Brain microvascular endothelial cell (primary cell): ENCODE data around the gene ZFHX2.

Source experiments
- DNase-seq: peaks from one replicate; pipeline ENCODE4 v3.0.0-alpha.2; 2020
- H3K27ac ChIP-seq: fragments of 250-450 bp; sonication (Bioruptor Pico); 2 replicates; pipeline ENCODE4 v1.5.1; 2020; ENCODE audit warnings: mild to moderate bottlenecking, moderate library complexity
- H3K27me3 ChIP-seq: fragments of 250-450 bp; sonication (Bioruptor Pico); replicated peaks from 2 replicates; pipeline ENCODE4 v1.5.1; 2020; ENCODE audit warnings: mild to moderate bottlenecking
- H3K36me3 ChIP-seq: fragments of 250-450 bp; sonication (Bioruptor Pico); replicated peaks from 2 replicates; pipeline ENCODE4 v1.5.1; 2020; ENCODE audit warnings: mild to moderate bottlenecking
- H3K4me3 ChIP-seq: 2 replicates; pipeline ENCODE4 v1.5.1; 2011; ENCODE audit warnings: low read depth, mild to moderate bottlenecking, control low read depth, low read length, moderate library complexity
- in situ Hi-C: cut with HindIII; loops from 2 replicates; pipeline ENCODE4 v1.10.0; 2017; ENCODE audit warnings: low sequenced_read_pairs, low pct_ligation_motif_present
- TF ChIP-seq, protein P1 (sequence below): IDR thresholded peaks from 2 replicates; pipeline ENCODE4 v1.5.1; 2011; ENCODE audit warnings: low read depth, mild to moderate bottlenecking, moderate library complexity, low read length, control low read depth, inconsistent platforms; ENCODE audit errors: missing control alignments

Gene ZFHX2

DNA sequence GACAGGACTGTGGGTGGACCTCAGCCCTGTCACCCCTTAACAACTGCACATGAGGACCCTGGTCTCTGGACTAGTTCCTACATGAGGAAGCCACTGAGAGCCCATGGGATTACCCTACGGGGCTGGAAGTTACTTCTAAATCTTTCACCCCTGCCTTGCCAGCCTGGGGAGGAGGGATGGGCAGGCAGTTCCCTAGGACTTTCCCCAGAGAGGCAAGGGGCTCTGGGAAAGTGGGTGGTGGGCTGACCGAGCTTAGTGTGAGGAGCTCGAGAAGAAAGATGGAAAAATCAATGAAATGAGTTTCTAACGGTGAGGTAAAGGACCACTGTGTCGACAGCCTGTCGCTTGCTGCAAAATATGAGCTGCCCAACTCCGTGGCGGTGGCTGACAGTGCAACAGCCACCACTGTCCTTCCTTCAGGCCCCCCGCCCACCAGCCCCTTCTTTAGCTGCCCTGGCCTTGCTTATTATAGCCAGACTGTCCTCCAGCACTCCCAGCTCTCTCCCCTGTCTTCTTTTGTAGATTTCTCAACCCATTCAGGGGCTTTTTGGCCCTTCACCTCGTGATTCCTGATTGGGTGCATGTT, 5.0 kb downstream of the ZFHX2 start:
- H3K27ac ChIP-seq = no peak overlapping the region
- H3K4me3 ChIP-seq = no peak overlapping the region
- no peaks in the 10 kb centered on the region for H3K36me3 ChIP-seq
- H3K27me3 ChIP-seq = no peaks in the 10 kb centered on the region
- TF ChIP-seq, protein P1, sequence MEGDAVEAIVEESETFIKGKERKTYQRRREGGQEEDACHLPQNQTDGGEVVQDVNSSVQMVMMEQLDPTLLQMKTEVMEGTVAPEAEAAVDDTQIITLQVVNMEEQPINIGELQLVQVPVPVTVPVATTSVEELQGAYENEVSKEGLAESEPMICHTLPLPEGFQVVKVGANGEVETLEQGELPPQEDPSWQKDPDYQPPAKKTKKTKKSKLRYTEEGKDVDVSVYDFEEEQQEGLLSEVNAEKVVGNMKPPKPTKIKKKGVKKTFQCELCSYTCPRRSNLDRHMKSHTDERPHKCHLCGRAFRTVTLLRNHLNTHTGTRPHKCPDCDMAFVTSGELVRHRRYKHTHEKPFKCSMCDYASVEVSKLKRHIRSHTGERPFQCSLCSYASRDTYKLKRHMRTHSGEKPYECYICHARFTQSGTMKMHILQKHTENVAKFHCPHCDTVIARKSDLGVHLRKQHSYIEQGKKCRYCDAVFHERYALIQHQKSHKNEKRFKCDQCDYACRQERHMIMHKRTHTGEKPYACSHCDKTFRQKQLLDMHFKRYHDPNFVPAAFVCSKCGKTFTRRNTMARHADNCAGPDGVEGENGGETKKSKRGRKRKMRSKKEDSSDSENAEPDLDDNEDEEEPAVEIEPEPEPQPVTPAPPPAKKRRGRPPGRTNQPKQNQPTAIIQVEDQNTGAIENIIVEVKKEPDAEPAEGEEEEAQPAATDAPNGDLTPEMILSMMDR = no peak
- DNase-seq = no peak
- in situ Hi-C loops = no loop called here

DNA sequence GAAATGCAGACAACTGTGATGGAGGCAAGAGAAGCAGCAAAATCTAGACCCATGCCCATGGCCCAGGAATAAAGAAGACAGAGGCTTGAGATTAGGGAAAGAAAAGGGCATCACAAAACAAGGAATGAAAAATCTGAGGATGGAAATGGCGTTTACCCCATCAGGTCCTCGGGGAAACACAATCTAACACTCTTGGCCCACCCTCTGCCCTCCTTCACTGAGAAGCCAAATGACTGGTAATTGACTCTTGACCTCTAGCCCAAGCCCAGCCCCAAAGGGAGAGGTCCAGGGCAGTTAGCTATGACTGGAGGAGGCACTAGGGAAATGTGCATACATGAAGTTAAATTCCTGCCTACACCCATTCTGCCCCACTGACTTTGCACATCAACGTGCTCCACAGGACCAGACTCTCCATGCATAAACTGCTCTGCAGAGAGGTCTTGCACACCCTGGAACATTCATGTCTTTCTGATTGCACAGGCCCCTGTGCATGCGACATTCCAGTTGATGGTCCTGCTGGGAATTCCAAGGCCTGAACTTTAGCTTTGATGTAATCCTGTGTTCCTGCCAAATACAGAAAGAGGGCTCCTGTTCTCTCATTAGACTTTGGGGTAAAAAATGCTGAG, 5.7 kb downstream of the ZFHX2 start:
- in situ Hi-C loops = no loop called here

DNA sequence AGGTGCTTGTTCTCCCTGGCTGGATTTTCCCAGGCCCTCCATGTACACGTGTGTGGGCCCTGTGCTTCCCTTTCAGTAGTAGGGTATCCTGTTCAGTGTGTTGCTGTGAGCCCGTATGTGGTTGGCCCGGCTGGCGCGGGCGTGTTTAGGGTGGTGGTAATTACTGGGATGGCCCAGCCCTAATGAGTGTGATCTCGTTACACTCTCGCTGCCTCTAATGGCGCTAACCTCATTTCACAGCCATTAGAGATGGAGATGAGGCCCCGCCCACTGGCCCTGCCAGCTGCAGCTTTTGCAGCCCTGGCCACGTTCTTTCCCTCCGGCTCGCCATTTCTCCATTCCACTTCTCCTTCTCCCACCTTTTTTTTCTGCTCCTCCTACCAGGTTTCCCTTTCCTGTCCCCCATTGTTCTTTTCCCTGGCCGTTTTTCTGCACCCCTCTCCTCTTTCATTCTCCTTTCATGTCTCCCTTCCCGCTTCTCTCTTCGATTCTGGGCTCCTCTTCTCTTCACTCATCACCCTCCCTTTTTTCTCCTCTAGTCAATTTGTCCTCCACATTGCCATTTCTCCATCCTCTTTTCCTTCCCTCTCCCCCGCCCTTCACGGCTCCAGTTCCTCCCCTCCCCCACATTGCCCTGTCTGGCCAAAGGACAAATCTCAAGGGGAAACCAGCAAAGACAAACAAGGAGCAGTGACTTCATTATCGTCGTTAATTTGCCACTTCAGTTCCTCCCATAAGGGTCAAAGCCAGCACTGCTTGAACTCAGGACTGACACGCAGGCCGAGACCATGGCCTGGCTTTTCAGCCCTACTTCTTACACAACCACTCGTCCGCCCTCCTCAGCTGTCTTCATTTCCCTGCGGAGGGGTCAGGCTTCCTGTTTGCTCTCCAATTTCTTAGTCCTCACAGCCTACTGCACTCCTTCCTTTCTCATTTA, 6.8 kb downstream of the ZFHX2 start:
- Histone ChIP-seq H3K27ac (no peak overlapping the region), H3K4me3 (no peak overlapping the region)
- no peak for DNase-seq

More for the DNA sequence above, 5.7 kb downstream of the ZFHX2 start:
- TF ChIP-seq, protein P1 = no peak
- no peak for DNase-seq
- H3K27ac ChIP-seq = no peak overlapping the region
- no peak overlapping the region for H3K4me3 ChIP-seq
- H3K27me3 ChIP-seq = no peaks in the 10 kb centered on the region
- H3K36me3 ChIP-seq = no peaks in the 10 kb centered on the region

DNA sequence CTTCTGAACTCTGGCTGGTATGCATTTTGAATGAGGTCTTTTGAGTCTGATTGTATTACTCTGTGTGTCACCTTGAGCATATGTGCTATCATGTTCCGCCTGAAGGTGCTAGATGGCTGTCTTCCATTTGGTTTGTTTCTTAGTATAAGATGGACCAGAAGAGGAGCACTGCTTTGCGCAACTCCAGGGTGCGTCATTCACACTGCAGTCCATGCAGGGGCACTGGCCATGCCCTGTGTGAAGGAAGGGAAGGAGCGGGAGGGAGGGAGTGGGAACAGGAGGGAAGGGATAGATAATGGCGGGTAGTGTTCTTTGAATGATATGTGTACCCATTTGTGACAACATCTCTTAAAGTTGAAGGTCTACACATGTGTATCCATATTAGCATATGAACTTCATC, 8.2 kb downstream of the ZFHX2 start:
- no peak for DNase-seq
- no peaks in the 10 kb centered on the region for H3K36me3 ChIP-seq
- TF ChIP-seq, protein P1 = no peak
- in situ Hi-C loops = no loop called here
- H3K27ac ChIP-seq = no peak overlapping the region
- no peak overlapping the region for H3K4me3 ChIP-seq
- H3K27me3 ChIP-seq = no peaks in the 10 kb centered on the region

More for the DNA sequence above, 6.8 kb downstream of the ZFHX2 start:
- H3K27me3 ChIP-seq = no peaks in the 10 kb centered on the region
- TF ChIP-seq, protein P1 = no peak
- no peaks in the 10 kb centered on the region for H3K36me3 ChIP-seq
- in situ Hi-C loops = no loop called here

DNA sequence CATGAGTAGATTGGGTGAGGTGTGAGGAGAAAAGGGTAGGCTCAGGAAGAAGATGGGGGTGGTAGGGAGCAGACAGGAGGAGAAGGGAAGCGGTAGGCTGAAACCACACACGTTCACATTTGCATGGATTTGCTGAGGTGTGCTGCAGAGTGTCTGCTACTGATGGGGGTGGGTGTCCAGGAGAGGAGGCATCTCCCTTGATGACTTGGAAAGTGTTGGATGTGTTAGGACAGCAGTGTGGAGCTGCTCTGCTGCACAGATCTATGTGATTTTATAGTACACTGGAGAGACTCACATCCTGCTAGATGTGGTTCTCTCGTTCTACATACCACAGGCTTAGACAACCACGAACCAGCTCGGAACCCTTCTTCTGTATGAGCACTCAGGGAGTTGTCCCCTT, 9.3 kb downstream of the ZFHX2 start:
- no peaks in the 10 kb centered on the region for H3K36me3 ChIP-seq
- no peak overlapping the region for H3K27ac ChIP-seq
- no peak for DNase-seq
- no peak overlapping the region for H3K4me3 ChIP-seq
- TF ChIP-seq, protein P1 = no peak
- H3K27me3 ChIP-seq = no peaks in the 10 kb centered on the region
- in situ Hi-C loops = no loop called here
